PC-3 (cell line): ENCODE results near the gene FXYD3. TPM values are rescaled to one million over a fixed set of nuclear protein-coding genes. Genes with fewer than 3 reads are reported as not detected.
A peak's percentile ranks its signal among the peaks of the same experiment; 100 is the strongest.

Source experiments
- ATAC-seq: fragments of 200-7000 bp; cut with Tn5 transposase; 2 replicates; pipeline ENCODE4 v1.9.1; 2020; ENCODE audit warnings: mild to moderate bottlenecking, moderate library complexity
- BruUV-seq: library from RNA; stranded (reverse); fragments of 400-500 nt; replicated peaks from 2 replicates; lab custom pipeline; 2021; lab: Mats Ljungman, UMichigan
- CTCF ChIA-PET: fragments of 300-600 bp; sonication (Branson Sonifier 250); formaldehyde crosslinking; loops from one replicate; lab custom pipeline; 2022; ENCODE audit warnings: antibody characterized with exemption; lab: Charles Lee
- POLR2A ChIA-PET: fragments of 300-600 bp; sonication (Branson Sonifier 250); formaldehyde crosslinking; loops from one replicate; lab custom pipeline; 2022; ENCODE audit warnings: antibody characterized with exemption; ENCODE audit not compliant: unreplicated experiment; lab: Charles Lee
- DNase-seq: peaks from one replicate; pipeline ENCODE4 v3.0.0-alpha.2; 2015
- H2AFZ ChIP-seq: fragments of 300-600 bp; sonication (generic); 2 replicates; pipeline ENCODE4 v1.6.0; 2016; ENCODE audit warnings: antibody characterized with exemption, low read length
- H3F3A ChIP-seq: fragments of 300-600 bp; sonication (generic); one replicate; pipeline ENCODE4 v1.6.0; 2017; ENCODE audit warnings: antibody characterized with exemption, low read length, control low read depth, mild to moderate bottlenecking; ENCODE audit not compliant: unreplicated experiment
- H3K27ac ChIP-seq: fragments of 300-600 bp; sonication (generic); 2 replicates; pipeline ENCODE4 v1.5.1; 2016; ENCODE audit warnings: mild to moderate bottlenecking, low read length
- H3K27me3 ChIP-seq: fragments of 300-600 bp; sonication (generic); 2 replicates; pipeline ENCODE4 v1.6.1; 2016; ENCODE audit warnings: low read length, mixed read lengths
- H3K36me3 ChIP-seq: fragments of 300-600 bp; sonication (generic); 2 replicates; pipeline ENCODE4 v1.6.1; 2016; ENCODE audit warnings: low read depth, mixed run types, low read length, mixed read lengths
- H3K4me1 ChIP-seq: fragments of 300-600 bp; sonication (generic); 2 replicates; pipeline ENCODE4 v1.5.1; 2016; ENCODE audit warnings: low read length; ENCODE audit not compliant: insufficient read depth
- H3K4me2 ChIP-seq: fragments of 300-600 bp; sonication (generic); 2 replicates; pipeline ENCODE4 v1.6.0; 2016; ENCODE audit warnings: low read length
- H3K4me3 ChIP-seq: fragments of 300-600 bp; sonication (generic); 2 replicates; pipeline ENCODE4 v1.5.1; 2016; ENCODE audit warnings: mild to moderate bottlenecking, low read length, mixed read lengths
- H3K79me2 ChIP-seq: fragments of 300-600 bp; sonication (generic); 2 replicates; pipeline ENCODE4 v1.6.1; 2017; ENCODE audit warnings: low read length, mixed read lengths
- H3K9ac ChIP-seq: fragments of 300-600 bp; sonication (generic); 2 replicates; pipeline ENCODE4 v1.6.0; 2016; ENCODE audit warnings: mild to moderate bottlenecking, low read length
- H3K9me2 ChIP-seq: fragments of 300-600 bp; sonication (generic); replicated peaks from 2 replicates; pipeline ENCODE4 v1.6.1; 2016; ENCODE audit warnings: mixed run types, low read length, mixed read lengths
- H3K9me3 ChIP-seq: fragments of 300-600 bp; sonication (generic); 2 replicates; pipeline ENCODE4 v1.6.1; 2016; ENCODE audit warnings: low read length, mixed read lengths
- H4K20me1 ChIP-seq: fragments of 300-600 bp; sonication (generic); 2 replicates; pipeline ENCODE4 v1.6.1; 2016; ENCODE audit warnings: low read length, mixed read lengths
- CTCF ChIP-seq: fragments of 300-600 bp; sonication (generic); conservative IDR thresholded peaks from 2 replicates; pipeline ENCODE4 v1.5.1; 2017; ENCODE audit warnings: antibody characterized with exemption, low read depth, mild to moderate bottlenecking, low read length
- EZH2 ChIP-seq: fragments of 300-600 bp; sonication (generic); IDR thresholded peaks from one replicate; pipeline ENCODE4 v1.6.1; 2017; ENCODE audit warnings: antibody characterized with exemption, mild to moderate bottlenecking, low read length; ENCODE audit not compliant: unreplicated experiment
- EZH2phosphoT487 ChIP-seq: fragments of 300-600 bp; sonication (generic); IDR thresholded peaks from 2 replicates; pipeline ENCODE4 v1.6.1; 2018; ENCODE audit warnings: mild to moderate bottlenecking, antibody characterized with exemption, low read length, borderline replicate concordance
- intact Hi-C: fragments of 100-400 bp; cut with micrococcal nuclease; formaldehyde crosslinking; loops from 2 replicates; pipeline ENCODE4 v1.9.0; 2023
- total RNA-seq: library from RNA; depleted of rRNA; stranded (reverse); fragments of >200 nt; gene quantifications from 2 replicates; pipeline ENCODE4 v1.2.3, GENCODE V29; 2014

Gene FXYD3
- total RNA-seq, 1 experiment from 2014 or later, result 61.6 TPM

- intact Hi-C loops, result no loop called here
- Histone ChIP-seq H3K4me3 (no peak overlapping the region), H3K36me3 (peaks cover 3% of the 10 kb centered on the region; the same call in 1 of the 2 replicates), H3F3A (no peaks in the 10 kb centered on the region), H4K20me1 (no peaks in the 10 kb centered on the region), H3K4me2 (peak overlapping the region; percentile 80), H3K79me2 (0 out of 2 replicates have a peak, but pooled peaks cover 4% of the 10 kb centered on the region), H3K9me2 (no peaks in the 10 kb centered on the region), H3K9ac (peak overlapping the region; percentile 72), H3K4me1 (peaks cover 53% of the 10 kb centered on the region), H3K9me3 (no peaks in the 10 kb centered on the region), H3K27me3 (no peaks in the 10 kb centered on the region), H2AFZ (no peak overlapping the region), H3K27ac (peak overlapping the region; percentile 78)
- ChIA-PET CTCF (no interaction called here), POLR2A (no interaction called here)
- BruUV-seq, result no TSS peak
- DNase-seq (peak; percentile 81), ATAC-seq (peak; percentile 27)
- TF ChIP-seq CTCF (no peak), EZH2phosphoT487 (no peak), EZH2 (no peak)
Measured at GRCh38 chr19:35123573-35123972, 8.0 kb downstream of the FXYD3 start.

- Histone ChIP-seq H4K20me1 (no peaks in the 10 kb centered on the region), H3K4me2 (peak overlapping the region; percentile 80), H3K4me3 (peak overlapping the region; percentile 61), H3K4me1 (peaks cover 48% of the 10 kb centered on the region), H3K9me3 (no peaks in the 10 kb centered on the region), H3K27me3 (no peaks in the 10 kb centered on the region), H3F3A (no peaks in the 10 kb centered on the region), H2AFZ (peak overlapping the region; percentile 60), H3K36me3 (peaks cover 3% of the 10 kb centered on the region; the same call in 1 of the 2 replicates), H3K27ac (peak overlapping the region; percentile 78), H3K9me2 (no peaks in the 10 kb centered on the region), H3K79me2 (no peaks in the 10 kb centered on the region), H3K9ac (peak overlapping the region; percentile 72)
- BruUV-seq, result TSS peak; percentile 69
- TF ChIP-seq CTCF (no peak), EZH2 (no peak), EZH2phosphoT487 (no peak)
- POLR2A ChIA-PET, result no interaction called here
- intact Hi-C loops, result no loop called here
- DNase-seq, result peak; percentile 87
- ATAC-seq, result peak; percentile 52
- CTCF ChIA-PET, result interaction anchor here (0.5 kb wide), 1 partner anchor 19 kb away, joined by 4 read pairs; the partner anchor contains the start of gene FXYD7
Measured at GRCh38 chr19:35124098-35125060, 8.8 kb downstream of the FXYD3 start.

GRCh38 chr19:35125270-35125717 lies 9.7 kb downstream of the FXYD3 start:
- no peak for TF ChIP-seq CTCF
- TF ChIP-seq EZH2, result no peak
- TF ChIP-seq EZH2phosphoT487, result no peak
- Histone ChIP-seq H3K9ac (no peak overlapping the region), H3K4me1 (peaks cover 39% of the 10 kb centered on the region), H3K4me2 (no peak overlapping the region), H3K27me3 (no peaks in the 10 kb centered on the region), H3K9me2 (no peaks in the 10 kb centered on the region), H3K79me2 (no peaks in the 10 kb centered on the region), H3K4me3 (no peak overlapping the region), H3K27ac (no peak overlapping the region), H3K9me3 (no peaks in the 10 kb centered on the region), H3K36me3 (peaks cover 3% of the 10 kb centered on the region; the same call in 1 of the 2 replicates), H4K20me1 (no peaks in the 10 kb centered on the region), H3F3A (no peaks in the 10 kb centered on the region), H2AFZ (no peak overlapping the region)
- ChIA-PET CTCF (no interaction called here), POLR2A (no interaction called here)
- ATAC-seq (no peak), DNase-seq (no peak)
- intact Hi-C loops, result no loop called here
- no TSS peak for BruUV-seq
